Activated naive CD8-positive, alpha-beta T cell treated with anti-CD3 and anti-CD28 coated beads, Interleukin-2, amount 50 U/mL, for 24 hours (primary cell): Measurements from ENCODE around the gene DYRK1A.
"Not testable (repeated sequence)": the region's sequence is repeated elsewhere in the genome, so short reads cannot be mapped to it uniquely, and the experiment has no call there.

ENCODE experiments used
- ATAC-seq: fragments of 150-1000 bp; cut with Tn5 transposase; one replicate; pipeline ENCODE4 v1.10.0; 2021
- DNase-seq: peaks from one replicate; pipeline ENCODE4 v3.0.0; 2021
- H3K27ac Mint-ChIP-seq: one replicate; pipeline ENCODE4 v1.8.0; 2021; ENCODE audit warnings: mild to moderate bottlenecking, mixed read lengths
- H3K27me3 Mint-ChIP-seq: one replicate; pipeline ENCODE4 v1.8.0; 2021; ENCODE audit warnings: mixed read lengths
- H3K36me3 Mint-ChIP-seq: one replicate; pipeline ENCODE4 v1.8.0; 2021; ENCODE audit warnings: low read depth, mixed read lengths
- H3K4me1 Mint-ChIP-seq: one replicate; pipeline ENCODE4 v1.8.0; 2021; ENCODE audit warnings: mixed read lengths
- H3K4me3 Mint-ChIP-seq: one replicate; pipeline ENCODE4 v1.8.0; 2021; ENCODE audit warnings: mild to moderate bottlenecking, moderate library complexity, mixed read lengths
- H3K9me3 Mint-ChIP-seq: one replicate; pipeline ENCODE4 v1.8.0; 2021; ENCODE audit warnings: mixed read lengths

Gene DYRK1A

GRCh38 chr21:37548521-37548981, 182.0 kb downstream of the DYRK1A start:
- DNase-seq (no peak), ATAC-seq (no peak)
- H3K27me3 Mint-ChIP-seq, result peaks cover 28% of the 10 kb centered on the region
- no peaks in the 10 kb centered on the region for H3K36me3 Mint-ChIP-seq
- H3K4me1 Mint-ChIP-seq, result peaks cover 19% of the 10 kb centered on the region
- H3K27ac Mint-ChIP-seq, result no peak overlapping the region
- H3K4me3 Mint-ChIP-seq, result no peak overlapping the region
- H3K9me3 Mint-ChIP-seq, result peaks cover 6% of the 10 kb centered on the region

- Mint-ChIP-seq H3K4me1 (peaks cover 19% of the 10 kb centered on the region), H3K27me3 (peaks cover 25% of the 10 kb centered on the region)
- not testable (repeated sequence) for DNase-seq, ATAC-seq, H3K4me3 Mint-ChIP-seq, H3K36me3 Mint-ChIP-seq, H3K9me3 Mint-ChIP-seq, H3K27ac Mint-ChIP-seq
Observed at GRCh38 chr21:37549730-37550129, 183.2 kb downstream of the DYRK1A start.

- peaks cover 25% of the 10 kb centered on the region for H3K27me3 Mint-ChIP-seq
- H3K36me3 Mint-ChIP-seq, result no peaks in the 10 kb centered on the region
- H3K9me3 Mint-ChIP-seq, result peaks cover 6% of the 10 kb centered on the region
- H3K4me3 Mint-ChIP-seq, result no peak overlapping the region
- ATAC-seq (no peak), DNase-seq (no peak)
- no peak overlapping the region for H3K27ac Mint-ChIP-seq
- peaks cover 19% of the 10 kb centered on the region for H3K4me1 Mint-ChIP-seq
Observed at GRCh38 chr21:37550157-37550556, 183.6 kb downstream of the DYRK1A start.

GRCh38 chr21:37550618-37551330, 184.2 kb downstream of the DYRK1A start:
- peaks cover 26% of the 10 kb centered on the region for H3K27me3 Mint-ChIP-seq
- no peak overlapping the region for H3K27ac Mint-ChIP-seq
- peaks cover 19% of the 10 kb centered on the region for H3K4me1 Mint-ChIP-seq
- no peaks in the 10 kb centered on the region for H3K36me3 Mint-ChIP-seq
- peaks cover 6% of the 10 kb centered on the region for H3K9me3 Mint-ChIP-seq
- ATAC-seq, result no peak
- H3K4me3 Mint-ChIP-seq, result no peak overlapping the region
- DNase-seq, result no peak

- peaks cover 6% of the 10 kb centered on the region for H3K9me3 Mint-ChIP-seq
- no peak for DNase-seq
- peaks cover 20% of the 10 kb centered on the region for H3K27me3 Mint-ChIP-seq
- no peak for ATAC-seq
- H3K36me3 Mint-ChIP-seq, result no peaks in the 10 kb centered on the region
- H3K4me1 Mint-ChIP-seq, result peaks cover 19% of the 10 kb centered on the region
- no peak overlapping the region for H3K4me3 Mint-ChIP-seq
- H3K27ac Mint-ChIP-seq, result no peak overlapping the region
Observed at GRCh38 chr21:37551331-37551992, 184.9 kb downstream of the DYRK1A start.

GRCh38 chr21:37551993-37552355, 185.4 kb downstream of the DYRK1A start:
- no peak overlapping the region for H3K4me3 Mint-ChIP-seq
- no peak overlapping the region for H3K27ac Mint-ChIP-seq
- H3K9me3 Mint-ChIP-seq, result peaks cover 6% of the 10 kb centered on the region
- peaks cover 13% of the 10 kb centered on the region for H3K4me1 Mint-ChIP-seq
- H3K27me3 Mint-ChIP-seq, result peaks cover 15% of the 10 kb centered on the region
- no peaks in the 10 kb centered on the region for H3K36me3 Mint-ChIP-seq
- ATAC-seq (no peak), DNase-seq (no peak)

- H3K4me1 Mint-ChIP-seq, result peaks cover 10% of the 10 kb centered on the region
- no peak overlapping the region for H3K27ac Mint-ChIP-seq
- H3K27me3 Mint-ChIP-seq, result peaks cover 11% of the 10 kb centered on the region
- H3K4me3 Mint-ChIP-seq, result no peak overlapping the region
- no peak for ATAC-seq
- DNase-seq, result no peak
- peaks cover 6% of the 10 kb centered on the region for H3K9me3 Mint-ChIP-seq
- H3K36me3 Mint-ChIP-seq, result no peaks in the 10 kb centered on the region
Observed at GRCh38 chr21:37552496-37553029, 186.0 kb downstream of the DYRK1A start.

- ATAC-seq (no peak), DNase-seq (no peak)
- H3K27ac Mint-ChIP-seq, result no peak overlapping the region
- H3K4me1 Mint-ChIP-seq, result peaks cover 5% of the 10 kb centered on the region
- no peaks in the 10 kb centered on the region for H3K36me3 Mint-ChIP-seq
- peaks cover 6% of the 10 kb centered on the region for H3K9me3 Mint-ChIP-seq
- peaks cover 7% of the 10 kb centered on the region for H3K27me3 Mint-ChIP-seq
- no peak overlapping the region for H3K4me3 Mint-ChIP-seq
Observed at GRCh38 chr21:37553078-37553481, 186.5 kb downstream of the DYRK1A start.

GRCh38 chr21:37554661-37555379, 188.2 kb downstream of the DYRK1A start:
- Mint-ChIP-seq H3K27ac (no peak overlapping the region), H3K4me1 (peaks cover 3% of the 10 kb centered on the region), H3K9me3 (peaks cover 6% of the 10 kb centered on the region), H3K4me3 (no peak overlapping the region), H3K36me3 (no peaks in the 10 kb centered on the region), H3K27me3 (peaks cover 4% of the 10 kb centered on the region)
- DNase-seq (no peak), ATAC-seq (no peak)

GRCh38 chr21:37555672-37556261, 189.2 kb downstream of the DYRK1A start:
- H3K27ac Mint-ChIP-seq, result no peak overlapping the region

GRCh38 chr21:37557261-37557950, 190.8 kb downstream of the DYRK1A start:
- H3K27ac Mint-ChIP-seq, result no peak overlapping the region

More at GRCh38 chr21:37555672-37556261, 189.2 kb downstream of the DYRK1A start:
- H3K9me3 Mint-ChIP-seq, result no peaks in the 10 kb centered on the region
- ATAC-seq (no peak), DNase-seq (no peak)
- no peak overlapping the region for H3K4me3 Mint-ChIP-seq
- peaks cover 4% of the 10 kb centered on the region for H3K27me3 Mint-ChIP-seq
- H3K4me1 Mint-ChIP-seq, result peaks cover 3% of the 10 kb centered on the region
- H3K36me3 Mint-ChIP-seq, result no peaks in the 10 kb centered on the region

GRCh38 chr21:37558676-37559211, 192.2 kb downstream of the DYRK1A start:
- ATAC-seq, result no peak
- no peaks in the 10 kb centered on the region for H3K36me3 Mint-ChIP-seq
- peaks cover 4% of the 10 kb centered on the region for H3K27me3 Mint-ChIP-seq
- no peak overlapping the region for H3K4me3 Mint-ChIP-seq
- H3K4me1 Mint-ChIP-seq, result peaks cover 12% of the 10 kb centered on the region
- DNase-seq, result no peak
- no peak overlapping the region for H3K27ac Mint-ChIP-seq
- peaks cover 4% of the 10 kb centered on the region for H3K9me3 Mint-ChIP-seq

More at GRCh38 chr21:37557261-37557950, 190.8 kb downstream of the DYRK1A start:
- Mint-ChIP-seq H3K27me3 (peaks cover 4% of the 10 kb centered on the region), H3K36me3 (no peaks in the 10 kb centered on the region), H3K4me1 (peaks cover 3% of the 10 kb centered on the region), H3K9me3 (peaks cover 4% of the 10 kb centered on the region), H3K4me3 (no peak overlapping the region)
- no peak for ATAC-seq
- no peak for DNase-seq

- Mint-ChIP-seq H3K9me3 (peaks cover 4% of the 10 kb centered on the region), H3K4me3 (no peak overlapping the region), H3K36me3 (no peaks in the 10 kb centered on the region), H3K4me1 (peaks cover 27% of the 10 kb centered on the region), H3K27ac (no peak overlapping the region), H3K27me3 (peaks cover 4% of the 10 kb centered on the region)
- no peak for DNase-seq
- no peak for ATAC-seq
Observed at GRCh38 chr21:37560385-37560784, 193.8 kb downstream of the DYRK1A start.

GRCh38 chr21:37561506-37561905, 194.9 kb downstream of the DYRK1A start:
- ATAC-seq, result no peak
- DNase-seq, result no peak
- H3K27ac Mint-ChIP-seq, result no peak overlapping the region
- H3K4me1 Mint-ChIP-seq, result peaks cover 33% of the 10 kb centered on the region
- peaks cover 4% of the 10 kb centered on the region for H3K9me3 Mint-ChIP-seq
- peaks cover 2% of the 10 kb centered on the region for H3K27me3 Mint-ChIP-seq
- no peak overlapping the region for H3K4me3 Mint-ChIP-seq
- H3K36me3 Mint-ChIP-seq, result no peaks in the 10 kb centered on the region
